Pancreas (tissue), 10 donors: ENCODE data around the gene DEPDC1B. TPM values are rescaled to one million over a fixed set of nuclear protein-coding genes. Genes with fewer than 3 reads are reported as not detected.
A peak's percentile ranks its signal among the peaks of the same experiment; 100 is the strongest.
"Not testable (repeated sequence)": the region's sequence is repeated elsewhere in the genome, so short reads cannot be mapped to it uniquely, and the experiment has no call there.

ENCODE experiments used
- ATAC-seq, 4 donors: fragments of 200-7000 bp; cut with Tn5 transposase; one replicate each; pipeline versions ENCODE4 v1.8.0 to v1.9.1; 2020; ENCODE audit warnings: mild to moderate bottlenecking in 4 of 4, moderate library complexity in 4 of 4
- DNase-seq, 6 donors: peaks; one replicate each; pipeline ENCODE4 v3.0.0-alpha.2; 2020
- FAIRE-seq: peaks from 2 replicates; lab custom pipeline; 2012; peaks lifted over from hg19 to GRCh38; lab: Jason Lieb, UNC
- H3K27ac ChIP-seq, 4 donors: fragments of 200-600 bp; sonication (generic); 1 replicate in 3 of 4; 2 replicates in 1 of 4; pipeline versions ENCODE4 v1.5.0 to v1.8.0; 2020
- H3K27me3 ChIP-seq, 4 donors: fragments of 200-600 bp; one replicate each; pipeline ENCODE4 v1.8.0; 2021
- H3K36me3 ChIP-seq, 3 donors: fragments of 200-600 bp; sonication (generic) in 1 of 3; one replicate each; pipeline versions ENCODE4 v1.5.0 to v1.8.0; 2020 to 2021
- H3K4me1 ChIP-seq, 3 donors: fragments of 200-600 bp; one replicate each; pipeline ENCODE4 v1.8.0; 2021
- H3K4me3 ChIP-seq, 4 donors: fragments of 200-600 bp; sonication (generic) in 2 of 4; one replicate each; pipeline versions ENCODE4 v1.5.0 to v1.8.0; 2020 to 2021
- H3K9me3 ChIP-seq, 4 donors: fragments of 200-600 bp; one replicate each; pipeline ENCODE4 v1.8.0; 2021
- CTCF ChIP-seq, 4 donors: fragments of 200-600 bp; sonication (generic) in 3 of 4; IDR thresholded peaks; one replicate each; pipeline versions ENCODE4 v1.5.0 to v1.8.0; 2021; ENCODE audit warnings: antibody characterized with exemption in 4 of 4
- WGBS, 2 donors: extraction: QIAGEN DNeasy Blood & Tissue Kit; methylation state at CpG; one replicate each; pipeline ENCODE4 v1.1.7; 2013; 5-methylcytosine and 5-hydroxymethylcytosine counted together
- intact Hi-C, 3 donors: fragments of 100-400 bp; cut with DNase I; formaldehyde crosslinking; loops; one replicate each; pipeline versions ENCODE4 v1.11.1 to v1.14.2; 2022
- polyA plus RNA-seq, 2 donors: library from polyadenylated mRNA; stranded (reverse); fragments of 200-250 nt; gene quantifications; one replicate each; pipeline ENCODE4 v1.2.3, GENCODE V29; 2013
- total RNA-seq, 6 donors: library from RNA; stranded (reverse); fragmentation: NEBNext Ultra II Directional in 4 of 6; extraction: Animal tissue kit (Norgen Biotek cat#: 25700) in 4 of 6; gene quantifications; one replicate each; pipeline versions ENCODE4 v1.2.1 to v1.2.4, GENCODE V29; 2021 to 2023
- donor health status: healthy with polysubstance abuse.
- donor health status: DM: no; HTN: no; CAD: no; lungs with moderate emphysema.
- donor health status: DM: no; HTN: no; CAD: no.
- donor health status: control.
- donor health status: control.
- donor health status: Bipolar disorder and iron deficiency.
- donor health status: DM: yes; HTN: yes; CAD: no.
- donor health status: DM: no; HTN: no; CAD: no.
- donor health status: DM: no; HTN: no; CAD: no.
- donor health status: DM: yes; HTN: yes; CAD: no.

The DEPDC1B gene
- total and polyA plus RNA-seq, 8 donors: 0.08 to 0.37 (median 0.27) TPM

DNA sequence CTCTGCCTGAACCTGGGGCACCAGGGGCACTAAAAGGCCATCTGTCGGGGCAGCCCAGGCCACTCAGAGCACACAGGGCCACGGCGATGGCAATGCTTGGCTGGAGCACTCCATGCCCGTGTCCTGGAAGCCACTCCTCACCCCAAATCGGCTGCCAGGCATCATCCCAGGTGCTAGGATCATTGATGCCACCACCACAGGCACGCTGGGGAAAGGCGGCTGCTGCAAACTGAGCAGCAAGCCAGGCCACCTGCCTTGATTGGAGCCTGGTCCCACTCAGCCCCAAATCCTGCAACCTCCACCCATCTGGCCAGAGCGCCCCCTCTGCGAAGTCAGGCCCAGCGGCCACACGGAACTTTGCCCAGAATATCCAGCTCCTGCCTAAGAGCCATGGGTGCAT is 67.8 kb downstream of the DEPDC1B start:
- no peaks in the 10 kb centered on the region for H3K4me1 ChIP-seq
- no peak overlapping the region for H3K27ac ChIP-seq
- no peaks in the 10 kb centered on the region for H3K36me3 ChIP-seq
- no peaks in the 10 kb centered on the region for H3K9me3 ChIP-seq
- no peaks in the 10 kb centered on the region for H3K27me3 ChIP-seq
- FAIRE-seq (no peak), DNase-seq (peak in 2 of 6 donors; percentile 45), ATAC-seq (no peak)
- 98 to 100% methylated on average over 11 of the region's 11 CpGs for WGBS, 2 donors
- H3K4me3 ChIP-seq: no peak overlapping the region
- no peak for TF ChIP-seq CTCF (IDR thresholded peaks at IDR 0.05)
- intact Hi-C loops: no loop called here

- DNase-seq (no peak), ATAC-seq (no peak), FAIRE-seq (no peak)
- WGBS, 2 donors: 98 to 100% methylated on average over 2 of the region's 2 CpGs
- Histone ChIP-seq H3K27ac (no peak overlapping the region), H3K9me3 (no peaks in the 10 kb centered on the region), H3K36me3 (no peaks in the 10 kb centered on the region), H3K4me1 (no peaks in the 10 kb centered on the region), H3K27me3 (no peaks in the 10 kb centered on the region), H3K4me3 (no peak overlapping the region)
- intact Hi-C loops: no loop called here
- TF ChIP-seq CTCF (IDR thresholded peaks at IDR 0.05): no peak
These were observed 69.1 kb downstream of the DEPDC1B start for GRCh38 chr5:60630836-60631235.

- Histone ChIP-seq H3K27me3 (no peaks in the 10 kb centered on the region), H3K36me3 (no peaks in the 10 kb centered on the region), H3K9me3 (no peaks in the 10 kb centered on the region), H3K4me3 (no peak overlapping the region), H3K27ac (no peak overlapping the region), H3K4me1 (no peaks in the 10 kb centered on the region)
- intact Hi-C loops: no loop called here
- DNase-seq (peak in 1 of 6 donors; percentile 29), FAIRE-seq (no peak), ATAC-seq (no peak)
- no peak for TF ChIP-seq CTCF (IDR thresholded peaks at IDR 0.05)
- WGBS, 2 donors: 97 to 98% methylated on average over 8 of the region's 8 CpGs
These were observed 69.8 kb downstream of the DEPDC1B start for GRCh38 chr5:60630179-60630578.

- intact Hi-C loops, H3K27me3 ChIP-seq, H3K4me3 ChIP-seq, H3K9me3 ChIP-seq, H3K4me1 ChIP-seq, FAIRE-seq, H3K36me3 ChIP-seq, ATAC-seq, DNase-seq, H3K27ac ChIP-seq: not testable (repeated sequence)
- 88 to 92% methylated on average over 7 of the region's 7 CpGs for WGBS, 2 donors
These were observed 75.1 kb downstream of the DEPDC1B start for GRCh38 chr5:60624875-60625274.

DNA sequence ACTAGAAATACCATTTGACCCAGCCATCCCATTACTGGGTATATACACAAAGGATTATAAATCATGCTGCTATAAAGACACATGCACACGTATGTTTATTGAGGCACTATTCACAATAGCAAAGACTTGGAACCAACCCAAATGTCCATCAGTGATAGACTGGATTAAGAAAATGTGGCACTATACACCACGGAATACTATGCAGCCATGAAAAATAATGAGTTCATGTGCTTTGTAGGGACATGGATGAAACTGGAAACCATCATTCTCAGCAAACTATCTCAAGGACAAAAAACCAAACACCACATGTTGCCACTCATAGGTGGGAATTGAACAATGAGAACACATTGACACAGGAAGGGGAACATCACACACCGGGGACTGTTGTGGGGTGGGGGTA is 79.2 kb downstream of the DEPDC1B start:
- H3K4me1 ChIP-seq, H3K36me3 ChIP-seq, H3K27ac ChIP-seq, ATAC-seq, intact Hi-C loops, H3K9me3 ChIP-seq, FAIRE-seq, DNase-seq, H3K4me3 ChIP-seq, H3K27me3 ChIP-seq: not testable (repeated sequence)
- 95 to 96% methylated on average over 3 of the region's 3 CpGs for WGBS, 2 donors

DNA sequence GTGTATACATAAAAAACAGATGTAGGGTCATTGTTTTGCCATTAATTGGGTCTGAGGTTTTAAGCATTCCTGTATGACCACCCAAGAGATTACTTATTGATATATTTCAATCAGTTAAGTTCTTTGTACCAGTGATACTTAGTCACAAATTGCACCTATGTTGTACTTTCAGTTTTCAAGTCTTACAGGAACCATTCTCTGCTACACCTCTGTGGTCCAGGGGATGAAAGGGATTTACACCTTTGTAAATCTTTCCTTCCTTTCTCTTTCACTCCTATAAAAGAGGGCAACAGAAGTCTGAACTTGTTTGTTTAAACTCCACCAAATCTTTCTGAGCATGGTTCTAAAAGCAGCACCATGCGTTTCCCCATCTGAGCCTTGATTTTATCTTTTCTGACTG is 86.1 kb downstream of the DEPDC1B start:
- ATAC-seq (no peak), DNase-seq (no peak), FAIRE-seq (no peak)
- no peaks in the 10 kb centered on the region for H3K27me3 ChIP-seq
- no peaks in the 10 kb centered on the region for H3K9me3 ChIP-seq
- no peak overlapping the region for H3K4me3 ChIP-seq
- TF ChIP-seq CTCF (IDR thresholded peaks at IDR 0.05): no peak
- intact Hi-C loops: no loop called here
- no peaks in the 10 kb centered on the region for H3K4me1 ChIP-seq
- no peak overlapping the region for H3K27ac ChIP-seq
- H3K36me3 ChIP-seq: no peaks in the 10 kb centered on the region
- WGBS, 2 donors: 80 to 84% methylated on average over 1 of the region's 1 CpG
